ENCODE results near the gene FAM170B.

FAM170B gene

DNA sequence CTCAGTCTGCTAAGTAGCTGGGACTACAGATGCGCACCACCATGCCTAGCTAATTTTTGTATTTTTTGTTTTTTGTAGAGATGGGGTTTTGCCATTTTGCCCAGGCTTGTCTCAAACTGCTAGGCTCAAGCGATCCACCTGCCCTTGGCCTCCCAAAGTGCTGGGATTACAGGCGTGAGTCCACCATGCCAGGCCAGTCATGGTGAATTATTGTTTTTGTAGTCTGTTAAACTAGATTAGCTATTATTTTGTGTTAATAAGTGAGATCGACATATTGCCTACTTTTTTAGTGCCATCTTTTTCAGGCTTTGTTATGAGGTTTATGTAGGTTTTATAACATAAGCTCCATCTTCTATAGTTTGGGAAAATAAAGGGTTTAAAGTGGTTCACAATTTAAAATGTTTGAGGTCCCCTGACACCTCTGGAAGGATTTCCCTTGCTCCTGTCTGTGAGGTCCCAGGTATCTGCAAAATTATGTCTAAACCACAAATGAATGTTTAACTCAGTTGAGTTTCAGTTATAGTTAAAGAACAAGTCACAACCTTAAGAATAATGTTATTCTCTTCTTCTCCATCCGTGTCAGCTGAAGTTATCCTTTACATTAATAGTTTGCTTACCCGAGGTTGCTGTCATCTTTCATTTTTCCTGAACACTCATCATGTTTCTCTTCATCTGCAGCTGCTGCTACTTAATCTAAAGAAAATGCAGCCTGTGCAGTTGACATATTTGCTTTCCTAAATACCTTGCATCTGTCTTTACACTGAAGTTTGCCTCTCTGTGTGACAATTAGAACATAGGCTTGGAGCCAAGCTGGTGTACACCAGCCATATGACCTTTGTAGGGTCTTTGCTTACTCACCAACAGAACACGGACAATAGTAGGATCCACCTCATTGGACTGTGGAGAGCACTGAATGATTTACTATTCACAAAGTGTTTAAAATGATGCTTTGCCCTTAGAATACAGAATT lies 9.6 kb downstream of the FAM170B start:
- intact Hi-C loops (cut with DNase I; ENCODE audit: low total_unique reads), result no loop called here
- Histone ChIP-seq H3K27ac (no peak overlapping the region), H3K36me3 (no peaks in the 10 kb centered on the region), H3K9me3 (no peaks in the 10 kb centered on the region), H3K4me1 (no peaks in the 10 kb centered on the region), H3K4me3 (no peak overlapping the region), H3K27me3 (no peaks in the 10 kb centered on the region)
- DNase-seq, result no peak
- TF ChIP-seq, protein P1, sequence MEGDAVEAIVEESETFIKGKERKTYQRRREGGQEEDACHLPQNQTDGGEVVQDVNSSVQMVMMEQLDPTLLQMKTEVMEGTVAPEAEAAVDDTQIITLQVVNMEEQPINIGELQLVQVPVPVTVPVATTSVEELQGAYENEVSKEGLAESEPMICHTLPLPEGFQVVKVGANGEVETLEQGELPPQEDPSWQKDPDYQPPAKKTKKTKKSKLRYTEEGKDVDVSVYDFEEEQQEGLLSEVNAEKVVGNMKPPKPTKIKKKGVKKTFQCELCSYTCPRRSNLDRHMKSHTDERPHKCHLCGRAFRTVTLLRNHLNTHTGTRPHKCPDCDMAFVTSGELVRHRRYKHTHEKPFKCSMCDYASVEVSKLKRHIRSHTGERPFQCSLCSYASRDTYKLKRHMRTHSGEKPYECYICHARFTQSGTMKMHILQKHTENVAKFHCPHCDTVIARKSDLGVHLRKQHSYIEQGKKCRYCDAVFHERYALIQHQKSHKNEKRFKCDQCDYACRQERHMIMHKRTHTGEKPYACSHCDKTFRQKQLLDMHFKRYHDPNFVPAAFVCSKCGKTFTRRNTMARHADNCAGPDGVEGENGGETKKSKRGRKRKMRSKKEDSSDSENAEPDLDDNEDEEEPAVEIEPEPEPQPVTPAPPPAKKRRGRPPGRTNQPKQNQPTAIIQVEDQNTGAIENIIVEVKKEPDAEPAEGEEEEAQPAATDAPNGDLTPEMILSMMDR (IDR thresholded peaks at IDR 0.05), result no peak

DNA sequence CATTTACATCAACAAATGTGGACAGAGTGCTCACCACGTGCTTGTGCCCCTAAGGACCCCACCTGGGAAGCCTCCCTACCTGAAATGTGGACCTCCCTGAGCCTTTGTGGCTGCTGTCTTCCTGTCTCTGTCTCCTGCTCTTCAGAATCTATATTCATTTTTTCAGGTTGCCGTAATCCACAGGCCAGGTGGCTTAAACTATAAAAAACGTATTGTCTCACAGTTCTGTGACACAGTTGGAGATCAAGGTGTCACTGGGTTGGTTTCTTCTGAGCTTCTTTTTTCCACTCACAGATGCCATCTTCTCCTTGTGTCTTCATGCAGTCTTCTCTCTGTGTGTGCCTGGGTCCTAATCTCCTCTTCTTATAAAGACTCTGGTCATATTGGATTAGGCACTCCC lies 12.9 kb downstream of the FAM170B start:
- no peaks in the 10 kb centered on the region for H3K9me3 ChIP-seq
- no peak overlapping the region for H3K4me3 ChIP-seq
- H3K27me3 ChIP-seq, result no peaks in the 10 kb centered on the region
- peaks cover 0 to under 1% (median under 1%) of the 10 kb centered on the region in 4 donors for H3K4me1 ChIP-seq
- no peaks in the 10 kb centered on the region for H3K36me3 ChIP-seq
- H3K27ac ChIP-seq, result no peak overlapping the region
- TF ChIP-seq, protein P1 (IDR thresholded peaks at IDR 0.05), result no peak
- intact Hi-C loops (cut with DNase I; ENCODE audit: low total_unique reads), result no loop called here
- no peak for DNase-seq

DNA sequence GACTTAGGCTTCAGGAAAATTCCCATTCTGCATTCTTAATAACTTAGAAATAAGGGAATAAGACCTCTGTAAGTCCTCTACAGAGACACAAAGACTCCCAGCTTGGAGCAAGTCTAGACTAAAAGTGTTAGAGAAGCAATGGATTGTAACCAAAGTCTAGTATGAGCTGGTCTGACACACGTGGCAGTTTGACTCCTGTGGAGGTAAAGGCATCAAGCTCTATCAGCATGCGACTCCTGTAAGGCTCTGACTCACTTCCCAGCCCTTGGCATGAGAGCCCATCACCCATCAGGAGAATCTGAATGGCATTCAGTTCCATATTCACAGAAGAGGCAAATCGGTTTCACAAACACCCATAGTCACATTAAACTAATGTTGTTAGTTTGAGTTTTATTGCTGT lies 14.1 kb downstream of the FAM170B start:
- TF ChIP-seq, protein P1 (IDR thresholded peaks at IDR 0.05), result no peak
- H3K4me1 ChIP-seq, result peaks cover 0 to 6% (median 3%) of the 10 kb centered on the region in 4 donors
- H3K27me3 ChIP-seq, result no peaks in the 10 kb centered on the region
- no peaks in the 10 kb centered on the region for H3K9me3 ChIP-seq
- no peak for DNase-seq
- no peak overlapping the region for H3K27ac ChIP-seq
- no peaks in the 10 kb centered on the region for H3K36me3 ChIP-seq
- H3K4me3 ChIP-seq, result no peak overlapping the region
- intact Hi-C loops (cut with DNase I; ENCODE audit: low total_unique reads), result loop anchor here (5.0 kb wide), 1 partner anchor 42 kb away; no protein-coding TSS in a partner anchor

DNA sequence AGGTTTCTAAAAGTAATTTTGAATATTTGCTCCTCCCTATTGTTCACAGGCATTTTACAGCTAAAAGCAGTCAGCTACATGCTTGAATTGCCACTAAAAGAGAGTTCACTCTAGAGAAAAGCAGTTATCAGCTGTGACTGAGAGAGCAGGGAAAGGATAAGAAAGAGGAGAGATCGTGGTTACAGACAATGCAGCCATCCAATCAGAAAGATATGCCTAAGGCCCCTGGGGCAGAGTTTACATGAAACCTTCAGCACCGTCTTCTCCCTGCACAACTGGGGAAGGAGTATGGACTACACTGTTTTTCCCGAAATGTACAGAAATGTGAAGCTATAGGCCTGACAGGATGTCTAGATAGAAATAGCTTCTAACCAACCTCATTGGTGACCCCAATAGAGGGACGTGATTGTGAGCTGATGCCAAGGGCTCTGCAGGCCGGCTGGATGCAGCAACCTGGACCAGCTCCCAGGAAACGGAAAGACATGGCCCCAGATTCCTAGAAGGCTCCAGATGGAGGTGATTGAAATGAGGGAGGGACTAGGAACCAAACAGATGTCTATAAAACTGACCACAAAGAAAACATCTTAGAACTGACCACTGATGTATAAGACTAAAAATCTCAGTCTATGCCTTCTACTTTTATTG lies 15.3 kb downstream of the FAM170B start:
- Histone ChIP-seq H3K4me1 (peaks cover 0 to 18% (median 9%) of the 10 kb centered on the region in 4 donors), H3K27ac (no peak overlapping the region), H3K4me3 (no peak overlapping the region), H3K36me3 (no peaks in the 10 kb centered on the region), H3K27me3 (no peaks in the 10 kb centered on the region), H3K9me3 (no peaks in the 10 kb centered on the region)
- TF ChIP-seq, protein P1 (IDR thresholded peaks at IDR 0.05), result no peak
- DNase-seq, result no peak
- intact Hi-C loops (cut with DNase I; ENCODE audit: low total_unique reads), result loop anchor here (5.0 kb wide), 1 partner anchor 41 kb away; no protein-coding TSS in a partner anchor

DNA sequence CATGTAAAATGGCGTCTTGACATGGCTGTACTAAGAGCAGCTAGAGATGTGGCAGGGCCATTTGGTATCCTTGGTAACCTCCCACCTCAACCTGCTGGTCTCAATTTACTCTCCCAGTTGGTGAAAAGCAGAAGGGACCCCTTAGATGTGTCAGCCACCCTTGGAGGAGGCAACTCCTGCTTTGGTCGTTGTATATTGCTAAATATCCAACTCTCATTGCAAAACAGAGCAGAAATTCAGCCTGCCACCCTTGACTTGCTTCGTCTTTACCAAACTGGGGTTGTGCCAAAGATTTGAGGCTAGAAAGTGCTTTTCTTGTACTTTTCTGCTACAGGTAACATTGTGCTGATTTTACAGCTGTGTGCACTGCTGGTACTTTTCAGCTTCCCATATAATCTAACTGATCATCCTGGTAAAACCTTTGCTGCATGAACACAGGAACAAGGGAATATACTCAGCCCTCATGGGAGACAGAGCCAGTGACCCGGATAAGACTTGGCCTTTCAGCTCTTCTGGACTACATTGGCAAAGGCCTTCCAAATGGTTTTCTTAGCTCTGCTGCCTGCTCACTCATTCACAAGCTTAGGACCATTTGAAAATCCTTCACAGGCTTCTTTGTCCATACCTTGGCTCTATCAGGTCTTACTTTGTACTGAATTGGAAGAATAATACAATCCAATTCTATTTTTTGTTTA lies 16.3 kb downstream of the FAM170B start:
- DNase-seq, result no peak
- TF ChIP-seq, protein P1 (IDR thresholded peaks at IDR 0.05), result no peak
- H3K4me1 ChIP-seq, result peaks cover 0 to 28% (median 9%) of the 10 kb centered on the region in 4 donors
- no peaks in the 10 kb centered on the region for H3K27me3 ChIP-seq
- H3K36me3 ChIP-seq, result no peaks in the 10 kb centered on the region
- H3K4me3 ChIP-seq, result no peak overlapping the region
- H3K27ac ChIP-seq, result no peak overlapping the region
- intact Hi-C loops (cut with DNase I; ENCODE audit: low total_unique reads), result loop anchor here (5.0 kb wide), 1 partner anchor 40 kb away; no protein-coding TSS in a partner anchor
- H3K9me3 ChIP-seq, result no peaks in the 10 kb centered on the region
